GM19239 (cell line): ENCODE results near the gene PDZRN4.
"Not testable (repeated sequence)": the region's sequence is repeated elsewhere in the genome, so short reads cannot be mapped to it uniquely, and the experiment has no call there.

ENCODE experiments used
- DNase-seq: peaks from one replicate; pipeline ENCODE4 v3.0.0; 2011; ENCODE audit warnings: low spot score; ENCODE audit not compliant: insufficient read length
- FAIRE-seq: peaks from 2 replicates; lab custom pipeline; 2011; peaks lifted over from hg19 to GRCh38; lab: Jason Lieb, UNC

Gene PDZRN4

GRCh38 chr12:41606468-41607445, 418.6 kb downstream of the PDZRN4 start:
- DNase-seq (no peak), FAIRE-seq (no peak)

DNA sequence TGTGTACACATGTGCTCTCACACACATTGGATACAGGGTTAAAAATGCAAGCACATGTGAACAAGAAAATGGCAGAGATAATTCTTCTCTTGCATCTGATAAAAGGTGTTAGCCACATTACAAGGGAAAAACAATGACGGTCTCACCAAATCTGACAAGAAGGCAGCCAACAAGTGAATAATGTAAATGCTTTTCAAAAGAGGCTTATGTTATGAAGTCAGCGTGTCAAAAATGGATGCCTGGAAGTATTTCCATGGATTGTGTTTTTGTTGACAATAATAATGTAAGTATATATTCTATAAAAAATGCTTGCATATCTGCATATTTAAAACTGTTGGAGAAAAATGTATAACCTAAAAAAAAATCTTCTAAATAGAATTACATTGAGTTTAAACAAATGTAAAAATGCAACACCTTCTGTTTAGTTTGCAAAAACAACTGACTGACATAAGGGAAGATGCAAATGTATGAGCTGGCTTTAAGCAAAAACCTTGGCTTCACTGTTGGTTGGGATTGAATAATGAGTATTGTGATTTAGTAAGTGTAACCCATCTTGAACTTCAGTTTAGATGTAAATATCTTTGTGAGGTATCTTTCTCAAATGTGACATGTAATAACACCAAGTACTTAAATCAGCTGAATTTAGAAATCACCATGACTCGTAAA, 424.9 kb downstream of the PDZRN4 start:
- FAIRE-seq (no peak), DNase-seq (no peak)

DNA sequence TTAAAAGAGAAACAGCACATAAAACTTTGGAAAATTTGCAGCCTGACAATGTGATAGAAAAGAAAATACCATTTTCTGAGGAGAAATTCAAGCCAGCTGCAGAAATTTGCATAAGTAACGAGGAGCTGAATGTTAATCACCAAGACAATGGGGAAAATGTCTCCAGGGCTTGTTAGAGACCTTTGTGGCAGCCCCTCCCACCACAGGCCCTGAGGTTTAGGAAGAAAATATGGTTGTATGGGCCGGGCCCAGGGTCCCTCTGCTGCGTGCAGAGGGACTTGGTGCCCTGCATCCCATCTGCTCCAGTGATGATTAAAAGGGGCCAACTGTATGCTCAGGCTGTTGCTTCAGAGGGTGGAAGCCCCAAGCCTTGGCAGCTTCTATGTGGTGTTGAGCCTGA, 427.1 kb downstream of the PDZRN4 start:
- not testable (repeated sequence) for DNase-seq

GRCh38 chr12:41619705-41620104, 431.6 kb downstream of the PDZRN4 start:
- DNase-seq (no peak), FAIRE-seq (no peak)

More for the DNA sequence above, 427.1 kb downstream of the PDZRN4 start:
- not testable (repeated sequence) for FAIRE-seq

DNA sequence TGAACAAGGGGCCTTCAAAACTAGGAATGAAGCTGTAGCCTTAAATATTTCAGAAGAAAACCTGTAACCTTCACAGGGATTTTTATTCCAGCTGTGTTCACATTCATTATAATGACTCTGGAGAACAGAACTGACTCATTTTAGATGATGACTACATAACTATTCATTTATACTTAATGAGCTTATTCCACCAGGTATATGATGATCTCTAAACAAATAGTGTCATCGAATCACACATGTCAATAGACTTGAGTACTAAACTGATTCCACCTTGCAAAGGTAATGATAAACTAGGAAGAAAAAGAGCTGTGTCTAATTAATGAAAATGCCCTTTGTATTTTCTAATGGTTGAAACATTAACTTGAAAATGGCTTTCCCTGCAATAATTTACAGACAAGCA, 433.2 kb downstream of the PDZRN4 start:
- DNase-seq (no peak), FAIRE-seq (no peak)
